Muscle of leg (tissue), 16 donors: ENCODE results near the gene CNBP. TPM values are rescaled to one million over a fixed set of nuclear protein-coding genes. Genes with fewer than 3 reads are reported as not detected.

Experiments used
- DNase-seq: peaks from one replicate; pipeline ENCODE4 v3.0.0; 2013
- H3K27ac ChIP-seq: one replicate; pipeline ENCODE4 v1.5.1; 2013; ENCODE audit warnings: mild to moderate bottlenecking, low read length, control low read depth
- H3K27me3 ChIP-seq: one replicate; pipeline ENCODE4 v1.6.1; 2013; ENCODE audit warnings: low read length; ENCODE audit not compliant: control insufficient read depth, insufficient read depth
- H3K36me3 ChIP-seq: one replicate; pipeline ENCODE4 v1.6.1; 2013; ENCODE audit warnings: low read length; ENCODE audit not compliant: control insufficient read depth, insufficient read depth
- H3K4me1 ChIP-seq: one replicate; pipeline ENCODE4 v1.6.1; 2013; ENCODE audit warnings: low read length; ENCODE audit not compliant: control insufficient read depth, insufficient read depth
- H3K4me3 ChIP-seq: one replicate; pipeline ENCODE4 v1.5.1; 2013; ENCODE audit warnings: low read length, control low read depth
- H3K9me3 ChIP-seq: replicated peaks from 2 replicates; pipeline ENCODE4 v1.6.1; 2013; ENCODE audit warnings: low read depth, low read length; ENCODE audit not compliant: control insufficient read depth
- WGBS: methylation state at CpG from one replicate; pipeline ENCODE4 v1.1.5; 2013; ENCODE audit warnings: missing lambda C conversion rate; ENCODE audit not compliant: insufficient coverage; 5-methylcytosine and 5-hydroxymethylcytosine counted together
- long read RNA-seq, 11 donors: transcript quantifications; one replicate each; lab custom pipeline, GENCODE V29; 2026
- polyA plus RNA-seq, 8 donors: library from polyadenylated mRNA; unstranded; fragments of 120-200 nt; gene quantifications; one replicate each; pipeline versions ENCODE4 v1.2.1 to v1.2.3, GENCODE V29; 2013; ENCODE audit warnings: inconsistent platforms in 1 of 8, low replicate concordance in 1 of 8; ENCODE audit not compliant: insufficient read length in 8 of 8, insufficient read depth in 1 of 8
- total RNA-seq: library from RNA; stranded (reverse); fragments of 120-200 nt; gene quantifications from one replicate; pipeline ENCODE4 v1.2.4, GENCODE V29; 2013

The CNBP gene
- total RNA-seq (236 TPM), polyA plus RNA-seq (100 to 1,000 TPM; 273 to 327 (median 301) TPM)
- long read RNA-seq, donor 1, transcript CNBP-201 (5 exons, 1,664 nt): major isoform, 26 of 65 reads
- long read RNA-seq, donor 1, transcript CNBP-207 (5 exons, 1,626 nt): minor isoform, 20 of 65 reads
- long read RNA-seq, donor 1, transcript CNBP-204 (5 exons, 1,641 nt): minor isoform, 9 of 65 reads
- long read RNA-seq, donor 1, partial matches to known transcripts: 0 of 65 reads
- long read RNA-seq, donor 1, other reads (novel, unspliced or antisense): 8 of 65 reads
- long read RNA-seq, donor 2, transcript CNBP-201 (5 exons, 1,664 nt): major isoform, 10 of 20 reads
- long read RNA-seq, donor 2, transcript CNBP-207 (5 exons, 1,626 nt): minor isoform, 8 of 20 reads
- long read RNA-seq, donor 2, partial matches to known transcripts: 0 of 20 reads
- long read RNA-seq, donor 2, other reads (novel, unspliced or antisense): 0 of 20 reads
- long read RNA-seq, donor 3, transcript CNBP-208 (5 exons, 1,549 nt): minor isoform, 7 of 171 reads
- long read RNA-seq, donor 3, transcript CNBP-201 (5 exons, 1,664 nt): minor isoform, 60 of 171 reads
- long read RNA-seq, donor 3, transcript CNBP-207 (5 exons, 1,626 nt): major isoform, 64 of 171 reads
- long read RNA-seq, donor 3, transcript CNBP-204 (5 exons, 1,641 nt): minor isoform, 13 of 171 reads
- long read RNA-seq, donor 3, partial matches to known transcripts: 0 of 171 reads
- long read RNA-seq, donor 3, other reads (novel, unspliced or antisense): 23 of 171 reads
- long read RNA-seq, donor 4, transcript CNBP-201 (5 exons, 1,664 nt): minor isoform, 32 of 108 reads
- long read RNA-seq, donor 4, transcript CNBP-204 (5 exons, 1,641 nt): minor isoform, 15 of 108 reads
- long read RNA-seq, donor 4, transcript CNBP-209 (2 exons, 641 nt): minor isoform, 5 of 108 reads
- long read RNA-seq, donor 4, transcript CNBP-207 (5 exons, 1,626 nt): major isoform, 40 of 108 reads
- long read RNA-seq, donor 4, partial matches to known transcripts: 0 of 108 reads
- long read RNA-seq, donor 4, other reads (novel, unspliced or antisense): 13 of 108 reads
- long read RNA-seq, donor 5, transcript CNBP-202 (5 exons, 1,040 nt): minor isoform, 5 of 364 reads
- long read RNA-seq, donor 5, transcript CNBP-204 (5 exons, 1,641 nt): minor isoform, 46 of 364 reads
- long read RNA-seq, donor 5, transcript CNBP-201 (5 exons, 1,664 nt): major isoform, 126 of 364 reads
- long read RNA-seq, donor 5, transcript CNBP-207 (5 exons, 1,626 nt): minor isoform, 119 of 364 reads
- long read RNA-seq, donor 5, partial matches to known transcripts: 15 of 364 reads
- long read RNA-seq, donor 5, other reads (novel, unspliced or antisense): 41 of 364 reads
- long read RNA-seq, donor 6, transcript CNBP-207 (5 exons, 1,626 nt): major isoform, 98 of 297 reads
- long read RNA-seq, donor 6, transcript CNBP-204 (5 exons, 1,641 nt): minor isoform, 24 of 297 reads
- long read RNA-seq, donor 6, transcript CNBP-201 (5 exons, 1,664 nt): minor isoform, 96 of 297 reads
- long read RNA-seq, donor 6, transcript CNBP-208 (5 exons, 1,549 nt): minor isoform, 6 of 297 reads
- long read RNA-seq, donor 6, partial matches to known transcripts: 14 of 297 reads
- long read RNA-seq, donor 6, other reads (novel, unspliced or antisense): 51 of 297 reads
- long read RNA-seq, donor 7, transcript CNBP-201 (5 exons, 1,664 nt): minor isoform, 65 of 201 reads
- long read RNA-seq, donor 7, transcript CNBP-207 (5 exons, 1,626 nt): major isoform, 66 of 201 reads
- long read RNA-seq, donor 7, transcript CNBP-209 (2 exons, 641 nt): minor isoform, 8 of 201 reads
- long read RNA-seq, donor 7, transcript CNBP-204 (5 exons, 1,641 nt): minor isoform, 22 of 201 reads
- long read RNA-seq, donor 7, partial matches to known transcripts: 9 of 201 reads
- long read RNA-seq, donor 7, other reads (novel, unspliced or antisense): 25 of 201 reads
- long read RNA-seq, donor 8, transcript CNBP-201 (5 exons, 1,664 nt): minor isoform, 59 of 175 reads
- long read RNA-seq, donor 8, transcript CNBP-204 (5 exons, 1,641 nt): minor isoform, 18 of 175 reads
- long read RNA-seq, donor 8, transcript CNBP-207 (5 exons, 1,626 nt): major isoform, 71 of 175 reads
- long read RNA-seq, donor 8, partial matches to known transcripts: 5 of 175 reads
- long read RNA-seq, donor 8, other reads (novel, unspliced or antisense): 16 of 175 reads
- long read RNA-seq, donor 9, transcript CNBP-204 (5 exons, 1,641 nt): minor isoform, 12 of 175 reads
- long read RNA-seq, donor 9, transcript CNBP-201 (5 exons, 1,664 nt): minor isoform, 44 of 175 reads
- long read RNA-seq, donor 9, transcript CNBP-207 (5 exons, 1,626 nt): major isoform, 56 of 175 reads
- long read RNA-seq, donor 9, partial matches to known transcripts: 41 of 175 reads
- long read RNA-seq, donor 9, other reads (novel, unspliced or antisense): 17 of 175 reads
- long read RNA-seq, donor 10, transcript CNBP-201 (5 exons, 1,664 nt): major isoform, 79 of 227 reads
- long read RNA-seq, donor 10, transcript CNBP-204 (5 exons, 1,641 nt): minor isoform, 22 of 227 reads
- long read RNA-seq, donor 10, transcript CNBP-207 (5 exons, 1,626 nt): minor isoform, 74 of 227 reads
- long read RNA-seq, donor 10, transcript CNBP-208 (5 exons, 1,549 nt): minor isoform, 6 of 227 reads
- long read RNA-seq, donor 10, partial matches to known transcripts: 11 of 227 reads
- long read RNA-seq, donor 10, other reads (novel, unspliced or antisense): 32 of 227 reads
- long read RNA-seq, donor 11, transcript CNBP-207 (5 exons, 1,626 nt): minor isoform, 55 of 157 reads
- long read RNA-seq, donor 11, transcript CNBP-204 (5 exons, 1,641 nt): minor isoform, 13 of 157 reads
- long read RNA-seq, donor 11, transcript CNBP-201 (5 exons, 1,664 nt): major isoform, 64 of 157 reads
- long read RNA-seq, donor 11, partial matches to known transcripts: 9 of 157 reads
- long read RNA-seq, donor 11, other reads (novel, unspliced or antisense): 10 of 157 reads

GRCh38 chr3:129183569-129184395 is at the start of gene CNBP:
CNBP (minus strand) TSS chr3:129183896; CDS start chr3:129171757, 12,139 bp downstream.
- WGBS: under 1% methylated on average over 79 of the region's 83 CpGs
- Histone ChIP-seq H3K4me1 (peaks cover 19% of the 10 kb centered on the region), H3K27me3 (no peaks in the 10 kb centered on the region), H3K4me3 (peak within 1 kb of the TSS; percentile 96), H3K36me3 (peaks cover 3% of the 10 kb centered on the region), H3K9me3 (no peaks in the 10 kb centered on the region), H3K27ac (peak within 1 kb of the TSS; percentile 97)
- peak; percentile 98 for DNase-seq

- Histone ChIP-seq H3K4me3 (no peak overlapping the region), H3K9me3 (no peaks in the 10 kb centered on the region), H3K36me3 (no peaks in the 10 kb centered on the region), H3K27ac (no peak overlapping the region), H3K4me1 (peaks cover 14% of the 10 kb centered on the region), H3K27me3 (no peaks in the 10 kb centered on the region)
- WGBS: 85% methylated on average over 6 of the region's 10 CpGs
- no peak for DNase-seq
Observed at GRCh38 chr3:129231331-129232119, 47.8 kb upstream of the CNBP start.

GRCh38 chr3:129230311-129231019 is 46.8 kb upstream of the CNBP start:
- Histone ChIP-seq H3K27ac (peak overlapping the region; percentile 20), H3K36me3 (no peaks in the 10 kb centered on the region), H3K9me3 (no peaks in the 10 kb centered on the region), H3K4me1 (peaks cover 20% of the 10 kb centered on the region), H3K27me3 (no peaks in the 10 kb centered on the region), H3K4me3 (no peak overlapping the region)
- 78% methylated on average over 3 of the region's 7 CpGs for WGBS
- DNase-seq: peak; percentile 67

- no peaks in the 10 kb centered on the region for H3K27me3 ChIP-seq
- no peak overlapping the region for H3K4me3 ChIP-seq
- peak; percentile 21 for DNase-seq
- WGBS: 57% methylated on average over 9 of the region's 11 CpGs
- peaks cover 26% of the 10 kb centered on the region for H3K4me1 ChIP-seq
- no peaks in the 10 kb centered on the region for H3K9me3 ChIP-seq
- H3K36me3 ChIP-seq: no peaks in the 10 kb centered on the region
- H3K27ac ChIP-seq: peak overlapping the region; percentile 25
Observed at GRCh38 chr3:129228891-129229585, 45.3 kb upstream of the CNBP start.

GRCh38 chr3:129226374-129226773 is 42.7 kb upstream of the CNBP start:
- Histone ChIP-seq H3K4me1 (peaks cover 26% of the 10 kb centered on the region), H3K27ac (peak overlapping the region; percentile 63), H3K36me3 (no peaks in the 10 kb centered on the region), H3K27me3 (no peaks in the 10 kb centered on the region), H3K9me3 (no peaks in the 10 kb centered on the region), H3K4me3 (no peak overlapping the region)
- DNase-seq: peak; percentile 66
- 59% methylated on average over 4 of the region's 6 CpGs for WGBS

GRCh38 chr3:129224984-129225393 is 41.3 kb upstream of the CNBP start:
- Histone ChIP-seq H3K4me1 (peaks cover 26% of the 10 kb centered on the region), H3K27ac (peak overlapping the region; percentile 69), H3K4me3 (no peak overlapping the region), H3K27me3 (no peaks in the 10 kb centered on the region), H3K9me3 (no peaks in the 10 kb centered on the region), H3K36me3 (no peaks in the 10 kb centered on the region)
- WGBS: 22% methylated on average over 7 of the region's 9 CpGs
- DNase-seq: peak; percentile 80
